Muscle layer of colon (tissue), 2 donors: ENCODE data around the gene PERM1.

Experiments used
- H3K27ac ChIP-seq: one replicate; pipeline ENCODE4 v1.7.0; 2013; ENCODE audit warnings: low read depth, mild to moderate bottlenecking, low read length, moderate library complexity
- H3K27me3 ChIP-seq, 2 donors: one replicate each; pipeline ENCODE4 v1.7.0; 2013; ENCODE audit warnings: low read length in 2 of 2, mild to moderate bottlenecking in 2 of 2; ENCODE audit not compliant: insufficient read depth in 2 of 2, control insufficient read depth in 1 of 2
- H3K36me3 ChIP-seq: one replicate; pipeline ENCODE4 v1.7.0; 2013; ENCODE audit warnings: mild to moderate bottlenecking, low read length; ENCODE audit not compliant: insufficient read depth
- H3K4me1 ChIP-seq: one replicate; pipeline ENCODE4 v1.7.0; 2013; ENCODE audit warnings: mild to moderate bottlenecking, low read length; ENCODE audit not compliant: insufficient read depth
- H3K4me3 ChIP-seq, 2 donors: one replicate each; pipeline ENCODE4 v1.7.0; 2013; ENCODE audit warnings: low read length in 2 of 2, low read depth in 1 of 2, mild to moderate bottlenecking in 1 of 2, moderate library complexity in 1 of 2
- H3K9ac ChIP-seq: one replicate; pipeline ENCODE4 v1.7.0; 2013; ENCODE audit warnings: low read length
- H3K9me3 ChIP-seq: one replicate; pipeline ENCODE4 v1.7.0; 2013; ENCODE audit warnings: mild to moderate bottlenecking, low read length
- donor health status: abdominal sarcoma.
- donor health status: Adenocarcinoma of cecum.

PERM1 gene

GRCh38 chr1:930633-931138 lies 51.2 kb downstream of the PERM1 start:
- Histone ChIP-seq H3K4me3 (no peak overlapping the region), H3K4me1 (no peaks in the 10 kb centered on the region), H3K27ac (no peak overlapping the region), H3K9me3 (no peaks in the 10 kb centered on the region), H3K9ac (no peak overlapping the region), H3K27me3 (peaks cover 8 to 57% of the 10 kb centered on the region in 2 donors), H3K36me3 (no peaks in the 10 kb centered on the region)

- Histone ChIP-seq H3K9me3 (no peaks in the 10 kb centered on the region), H3K36me3 (no peaks in the 10 kb centered on the region), H3K27me3 (peaks cover 8 to 56% of the 10 kb centered on the region in 2 donors), H3K4me3 (no peak overlapping the region), H3K9ac (no peak overlapping the region), H3K4me1 (no peaks in the 10 kb centered on the region), H3K27ac (no peak overlapping the region)
These were observed 51.9 kb downstream of the PERM1 start for GRCh38 chr1:929712-930632.

GRCh38 chr1:928825-929661 lies 52.9 kb downstream of the PERM1 start:
- Histone ChIP-seq H3K27ac (no peak overlapping the region), H3K9ac (no peak overlapping the region), H3K4me3 (no peak overlapping the region), H3K9me3 (no peaks in the 10 kb centered on the region), H3K36me3 (no peaks in the 10 kb centered on the region), H3K4me1 (no peaks in the 10 kb centered on the region), H3K27me3 (peaks cover 8 to 61% of the 10 kb centered on the region in 2 donors)

DNA sequence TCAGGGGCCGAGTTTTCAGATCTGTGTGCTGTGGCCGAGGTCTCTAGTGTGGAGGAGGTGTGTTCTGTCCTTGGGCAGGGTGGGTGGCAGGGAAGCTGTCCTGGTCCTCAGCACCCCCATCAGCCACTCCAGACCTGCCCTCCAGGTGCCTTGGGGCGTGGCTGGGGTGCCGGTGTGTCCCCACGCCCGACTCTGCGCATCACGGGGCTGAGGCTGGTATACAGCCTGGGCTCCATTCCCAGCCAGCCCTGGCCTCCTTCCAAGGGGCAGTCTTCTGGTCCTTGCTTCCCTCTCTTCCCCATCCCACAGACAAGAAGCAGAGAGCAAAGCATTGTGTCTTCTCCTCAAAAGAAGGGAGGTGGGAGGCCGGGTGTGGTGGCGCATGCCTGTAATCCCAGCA lies 54.1 kb downstream of the PERM1 start:
- peaks cover 9 to 59% of the 10 kb centered on the region in 2 donors for H3K27me3 ChIP-seq

GRCh38 chr1:927234-927633 lies 54.7 kb downstream of the PERM1 start:
- H3K36me3 ChIP-seq, result no peaks in the 10 kb centered on the region
- H3K4me1 ChIP-seq, result peaks cover 7% of the 10 kb centered on the region
- no peak overlapping the region for H3K9ac ChIP-seq
- H3K9me3 ChIP-seq, result no peaks in the 10 kb centered on the region
- no peak overlapping the region for H3K4me3 ChIP-seq
- H3K27ac ChIP-seq, result no peak overlapping the region
- H3K27me3 ChIP-seq, result peaks cover 14 to 59% of the 10 kb centered on the region in 2 donors

More for the DNA sequence above, 54.1 kb downstream of the PERM1 start:
- Histone ChIP-seq H3K27ac (no peak overlapping the region), H3K4me3 (no peak overlapping the region), H3K4me1 (peaks cover 7% of the 10 kb centered on the region), H3K36me3 (no peaks in the 10 kb centered on the region), H3K9ac (no peak overlapping the region), H3K9me3 (no peaks in the 10 kb centered on the region)

- Histone ChIP-seq H3K9ac (no peak overlapping the region), H3K36me3 (no peaks in the 10 kb centered on the region), H3K27ac (no peak overlapping the region), H3K4me3 (peak overlapping the region in 1 of 2 donors; percentile 38), H3K9me3 (no peaks in the 10 kb centered on the region), H3K27me3 (peaks cover 16 to 68% of the 10 kb centered on the region in 2 donors), H3K4me1 (peaks cover 19% of the 10 kb centered on the region)
These were observed 56.1 kb downstream of the PERM1 start for GRCh38 chr1:925561-926421.
